ENCODE data around the gene CFAP73.

GRCh38 chr12:113170457-113170856 lies 20.9 kb downstream of the CFAP73 start:
- TF ChIP-seq POLR2A (IDR thresholded peaks at IDR 0.05): no peak
- no peak for TF ChIP-seq CTCF (IDR thresholded peaks at IDR 0.05)
- no peak for TF ChIP-seq POLR2AphosphoS5 (IDR thresholded peaks at IDR 0.05)
- no peak for TF ChIP-seq EP300 (IDR thresholded peaks at IDR 0.05)
